GM04504 (cell line): ENCODE results near the gene CNBP.
"Not testable (repeated sequence)": the region's sequence is repeated elsewhere in the genome, so short reads cannot be mapped to it uniquely, and the experiment has no call there.

Experiments used
- DNase-seq: peaks from one replicate; pipeline ENCODE4 v3.0.0-alpha.2; 2012; ENCODE audit warnings: low read depth

Gene CNBP

DNA sequence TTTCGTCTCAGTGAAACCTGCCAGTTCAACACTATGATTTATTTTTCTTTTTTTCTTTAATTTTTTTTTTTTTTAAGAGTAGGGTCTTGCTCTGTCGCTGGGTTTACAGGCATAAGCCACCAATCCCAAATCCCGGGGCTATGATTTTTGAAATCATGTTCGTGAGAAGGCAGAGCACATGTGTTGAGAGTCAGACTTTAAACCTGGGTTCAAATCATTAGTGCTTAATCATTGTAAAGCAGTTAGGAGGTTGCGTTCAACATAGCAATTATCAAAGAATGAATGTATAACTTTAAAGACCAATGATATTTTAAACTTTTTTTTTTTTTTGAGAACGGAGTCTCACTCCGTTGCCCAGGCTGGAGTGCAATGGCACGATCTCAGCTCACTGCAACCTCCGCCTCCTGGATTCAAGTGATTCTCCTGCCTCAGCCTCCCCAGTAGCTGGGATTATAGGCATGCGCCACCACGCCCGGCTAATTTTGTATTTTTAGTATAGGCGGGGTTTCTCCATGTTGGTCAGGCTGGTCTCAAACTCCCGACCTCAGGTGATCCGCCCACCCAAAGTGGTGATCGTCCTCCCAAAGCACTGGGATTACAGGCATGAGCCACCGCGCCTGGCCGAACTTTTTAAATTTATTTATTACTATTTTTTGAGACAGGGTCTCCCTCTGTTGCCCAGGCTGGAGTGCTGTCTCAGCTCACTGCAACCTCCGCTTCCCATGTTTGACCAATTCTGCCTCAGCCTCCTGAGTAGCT lies 1.3 kb upstream of the CNBP start:
- not testable (repeated sequence) for DNase-seq

DNA sequence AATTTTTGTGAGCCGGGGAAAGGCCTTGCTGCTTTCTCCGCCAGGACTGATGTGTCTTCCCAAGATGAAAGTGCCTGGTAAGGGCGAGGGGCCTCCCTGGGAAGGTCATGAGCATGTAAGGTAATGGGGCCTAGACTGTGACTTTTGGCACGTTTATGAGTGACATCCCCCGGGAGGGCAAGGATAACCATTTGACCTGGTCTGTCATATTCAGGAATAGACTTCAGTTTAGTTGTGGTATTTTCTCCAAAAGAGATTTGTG lies 631 bp upstream of the CNBP start:
- DNase-seq, result no peak

GRCh38 chr3:129182390-129183185 lies 1.1 kb downstream of the CNBP start:
- DNase-seq, result no peak

DNA sequence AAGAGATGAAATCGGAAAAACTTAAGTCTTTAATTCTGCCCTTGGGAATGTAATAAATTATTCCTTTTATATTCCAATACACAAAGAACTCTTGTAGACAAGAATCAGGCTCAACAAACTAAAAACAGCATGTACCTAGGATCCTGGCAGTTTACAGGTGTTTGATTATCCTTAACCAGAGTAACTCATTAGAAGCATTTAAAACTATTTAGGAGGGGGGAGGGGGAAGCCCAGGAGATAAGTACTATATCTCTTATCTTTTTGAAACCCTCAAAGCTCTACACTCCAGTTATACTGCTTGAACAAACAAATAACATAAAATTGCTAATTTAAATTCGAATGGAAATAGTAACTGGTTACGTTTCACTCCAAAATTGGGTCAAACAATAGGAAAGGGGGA lies 1.9 kb downstream of the CNBP start:
- no peak for DNase-seq

GRCh38 chr3:129180461-129180860 lies 3.2 kb downstream of the CNBP start:
- DNase-seq, result no peak

DNA sequence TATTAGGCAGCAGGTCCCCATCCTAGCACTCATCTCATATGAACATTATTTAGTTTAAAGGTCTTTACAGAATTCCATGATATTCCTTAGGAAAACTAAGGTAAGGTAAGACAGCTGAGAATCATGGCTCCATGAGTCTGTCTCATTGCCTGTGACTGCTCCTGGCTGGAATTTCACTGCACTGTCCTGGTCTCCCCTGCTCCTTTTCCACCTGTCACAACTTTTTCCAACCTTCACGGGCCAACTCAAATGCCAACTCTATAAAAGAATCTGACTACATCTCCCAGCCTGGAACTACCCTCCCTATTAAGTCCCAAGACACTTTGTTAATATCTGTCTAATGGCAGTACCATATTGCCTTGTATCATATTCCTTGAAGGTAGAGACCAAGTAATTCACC lies 7.6 kb downstream of the CNBP start:
- no peak for DNase-seq

GRCh38 chr3:129173725-129174124 lies 10.0 kb downstream of the CNBP start:
- DNase-seq, result no peak

GRCh38 chr3:129173206-129173605 lies 10.5 kb downstream of the CNBP start:
- DNase-seq, result no peak

DNA sequence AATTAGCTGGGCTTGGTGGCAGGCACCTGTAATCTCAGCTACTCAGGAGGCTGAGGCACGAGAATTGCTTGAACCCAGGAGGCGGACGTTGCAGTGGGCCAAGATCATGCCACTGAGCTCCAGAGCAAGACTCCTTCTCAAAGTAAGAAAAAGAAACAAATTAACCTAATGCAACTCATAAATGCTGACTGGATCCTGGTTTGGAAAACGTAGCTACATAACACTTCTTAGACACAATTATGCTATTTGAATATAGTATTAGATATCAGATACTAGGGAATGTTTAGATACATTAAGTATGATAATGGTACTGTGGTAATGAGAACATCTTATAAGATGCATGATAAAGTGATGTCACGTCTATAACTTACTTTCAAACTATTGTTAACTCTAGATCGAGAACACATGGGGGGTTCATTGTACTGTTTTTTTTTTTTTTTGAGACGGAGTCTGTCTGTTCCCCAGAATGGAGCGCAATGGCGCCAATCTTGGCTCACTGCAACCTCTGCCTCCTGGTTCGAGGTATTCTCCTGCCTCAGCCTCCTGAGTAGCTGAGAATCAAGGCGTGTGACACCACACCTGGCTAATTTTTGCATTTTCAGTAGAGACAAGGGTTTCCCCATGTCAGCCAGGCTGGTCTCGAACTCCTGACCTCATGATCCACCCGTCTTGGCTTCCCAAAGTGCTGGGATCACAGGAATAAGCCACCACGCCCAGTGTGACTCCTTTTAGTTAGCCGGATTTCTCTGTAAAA lies 16.9 kb downstream of the CNBP start:
- no peak for DNase-seq

GRCh38 chr3:129165594-129165993 lies 18.1 kb downstream of the CNBP start:
- DNase-seq, result not testable (repeated sequence)

GRCh38 chr3:129164500-129164899 lies 19.2 kb downstream of the CNBP start:
- DNase-seq, result no peak

- no peak for DNase-seq
These were observed 20.7 kb downstream of the CNBP start for GRCh38 chr3:129162729-129163579.

GRCh38 chr3:129161860-129162271 lies 21.8 kb downstream of the CNBP start:
- no peak for DNase-seq

DNA sequence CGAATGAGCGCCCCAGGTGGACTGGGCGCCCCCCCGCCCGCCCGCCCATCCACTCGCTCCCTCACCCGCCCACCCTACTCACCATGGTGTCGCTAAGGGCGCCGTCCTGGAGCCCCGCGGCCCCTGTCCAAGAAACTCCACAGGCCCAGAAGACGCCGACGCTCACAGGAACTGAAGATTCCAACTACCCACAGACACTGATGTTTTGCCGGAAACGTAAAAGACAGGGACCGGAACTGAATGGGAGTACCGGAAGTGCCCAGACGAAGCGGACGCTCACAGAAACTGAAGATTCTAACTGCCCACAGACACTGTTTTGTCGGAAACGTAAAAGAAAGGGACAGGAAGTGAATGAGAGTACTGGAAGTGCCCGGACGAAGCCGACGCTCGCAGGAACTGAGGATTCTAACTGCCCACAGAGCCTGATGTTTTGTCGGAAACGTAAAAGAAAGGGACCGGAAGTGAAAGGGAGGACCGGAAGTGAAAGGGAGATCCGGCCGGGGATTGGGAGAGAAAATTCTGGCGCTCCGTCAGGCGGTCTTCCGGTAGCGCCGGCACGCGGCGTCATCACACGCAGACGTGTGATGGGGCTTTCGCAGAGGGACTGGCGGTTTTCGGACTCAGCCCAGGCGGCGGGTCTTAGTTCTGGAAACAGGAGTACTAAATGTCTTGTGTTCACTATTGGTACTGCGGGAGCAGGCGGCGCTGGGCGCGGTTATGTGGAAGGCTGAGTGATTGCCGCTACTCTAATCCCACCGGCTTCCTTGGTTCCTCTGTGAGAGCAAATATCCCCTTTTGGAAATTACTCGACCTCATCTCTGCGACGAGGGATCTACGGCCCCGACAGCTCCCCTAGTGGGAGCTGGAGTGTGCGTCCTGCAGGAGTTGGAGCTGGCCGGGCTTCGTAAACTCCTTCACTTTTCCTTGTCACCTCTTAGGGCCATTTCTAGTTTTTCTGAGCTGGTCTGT lies 22.5 kb downstream of the CNBP start, which contains the start of gene ISY1:
Gene ISY1, minus strand, starts transcription at position 173 of the 969 bp plus-strand sequence. Its CDS starts 88 bp downstream, at position 85.
- DNase-seq, result peak; percentile 94

- DNase-seq, result no peak
These were observed 38.9 kb downstream of the CNBP start for GRCh38 chr3:129144786-129145185.

DNA sequence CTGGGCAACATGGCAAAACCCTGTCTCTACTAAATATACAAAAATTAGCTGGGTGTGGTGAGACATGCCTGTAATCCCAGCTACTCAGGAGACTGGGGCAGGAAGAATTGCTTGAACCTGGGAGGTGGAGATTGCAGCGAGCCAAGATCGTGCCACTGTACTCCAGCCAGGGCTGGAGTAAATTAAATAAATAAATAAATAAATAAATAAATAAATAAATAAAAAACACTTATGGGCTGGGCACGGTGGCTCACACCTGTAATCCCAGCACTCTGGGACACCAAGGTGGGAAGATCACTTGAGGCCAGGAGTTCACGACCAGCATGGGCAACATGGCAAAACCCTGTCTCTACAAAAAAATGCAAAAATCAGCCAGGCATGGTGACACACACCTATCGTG lies 42.7 kb downstream of the CNBP start:
- not testable (repeated sequence) for DNase-seq

DNA sequence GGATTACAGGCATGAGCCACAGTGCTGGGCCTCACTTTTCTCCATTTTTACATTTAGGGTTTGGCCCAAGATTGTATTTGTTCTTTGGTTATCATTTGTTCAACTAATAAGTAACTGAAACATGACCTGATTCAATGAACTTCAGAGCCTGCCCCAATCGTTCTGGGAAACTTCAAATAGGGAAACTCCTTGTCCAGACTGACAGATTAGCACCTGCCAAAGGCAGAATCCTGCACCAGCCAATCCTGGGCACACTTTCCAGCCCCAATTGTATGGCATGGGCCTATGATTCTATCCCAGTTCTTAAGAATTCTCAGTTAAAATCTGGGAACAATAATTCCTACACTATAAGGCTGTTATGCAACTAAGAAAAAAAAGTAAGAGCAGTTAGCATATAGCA lies 43.8 kb downstream of the CNBP start:
- no peak for DNase-seq

DNA sequence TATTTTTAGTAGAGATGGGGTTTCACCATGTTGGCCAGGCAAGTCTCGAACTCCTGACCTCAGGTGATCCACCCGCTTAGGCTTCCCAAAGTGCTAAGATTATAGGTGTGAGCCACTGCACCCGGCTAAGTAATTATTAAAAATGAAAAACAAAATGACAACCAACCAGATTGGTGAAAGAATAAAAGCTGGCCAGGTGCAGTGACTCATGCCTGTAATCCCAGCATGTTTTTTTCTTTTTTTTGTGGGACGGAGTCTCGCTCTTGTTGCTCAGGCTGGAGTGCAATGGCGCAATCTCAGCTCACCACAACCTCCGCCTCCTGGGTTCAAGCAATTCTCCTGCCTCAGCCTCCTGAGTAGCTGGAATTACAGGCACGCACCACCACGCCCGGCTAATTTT lies 47.4 kb downstream of the CNBP start:
- DNase-seq, result not testable (repeated sequence)

GRCh38 chr3:129132097-129132866 lies 51.4 kb downstream of the CNBP start:
- DNase-seq, result no peak
